NB4 (cell line): ENCODE results near the gene S100A3.

ENCODE experiments used
- DNase-seq: peaks from one replicate; pipeline ENCODE4 v3.0.0; 2010; ENCODE audit warnings: low read depth
- H3K4me3 ChIP-seq: one replicate; pipeline ENCODE4 v1.5.1; 2011; ENCODE audit warnings: mild to moderate bottlenecking, low read depth, low read length, moderate library complexity
- MAX ChIP-seq: IDR thresholded peaks from 2 replicates; pipeline ENCODE4 v1.6.1; 2011; ENCODE audit warnings: low read depth, low read length
- MYC ChIP-seq: IDR thresholded peaks from 2 replicates; pipeline ENCODE4 v1.6.1; 2011; ENCODE audit warnings: low read depth, low read length
- POLR2A ChIP-seq: IDR thresholded peaks from 2 replicates; pipeline ENCODE4 v1.6.1; 2011; ENCODE audit warnings: mild to moderate bottlenecking; ENCODE audit not compliant: insufficient read length; ENCODE audit errors: extremely low read depth
- TF ChIP-seq, protein P1 (sequence below): IDR thresholded peaks from one replicate; pipeline ENCODE4 v1.5.1; 2012; ENCODE audit warnings: low read depth, low read length

The S100A3 gene

DNA sequence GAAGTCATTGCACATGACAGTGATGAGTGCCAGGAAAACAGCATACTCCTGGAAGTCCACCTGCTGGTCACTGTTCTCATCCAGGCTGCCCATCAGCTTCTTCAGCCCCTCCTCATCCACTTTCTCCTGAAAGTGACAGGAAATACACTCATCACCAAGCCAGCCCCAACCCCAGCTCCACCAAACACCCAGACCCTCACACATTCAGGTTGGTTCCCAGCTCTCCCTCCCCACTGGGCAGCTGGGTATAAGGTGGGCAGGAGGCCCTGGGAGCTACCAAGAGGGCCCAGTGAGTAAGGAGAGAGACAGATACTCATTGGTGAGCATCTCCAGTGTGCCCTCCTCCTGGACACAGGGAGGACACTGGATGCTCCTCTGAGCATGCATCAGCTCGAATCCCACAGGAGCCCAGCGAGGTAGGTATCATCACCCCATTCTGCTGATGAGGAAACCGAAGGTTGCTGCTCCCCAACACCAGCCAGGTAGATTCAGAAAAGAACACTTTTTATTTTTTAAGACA lies 12.5 kb upstream of the S100A3 start:
- no peak for DNase-seq
- TF ChIP-seq, protein P1, sequence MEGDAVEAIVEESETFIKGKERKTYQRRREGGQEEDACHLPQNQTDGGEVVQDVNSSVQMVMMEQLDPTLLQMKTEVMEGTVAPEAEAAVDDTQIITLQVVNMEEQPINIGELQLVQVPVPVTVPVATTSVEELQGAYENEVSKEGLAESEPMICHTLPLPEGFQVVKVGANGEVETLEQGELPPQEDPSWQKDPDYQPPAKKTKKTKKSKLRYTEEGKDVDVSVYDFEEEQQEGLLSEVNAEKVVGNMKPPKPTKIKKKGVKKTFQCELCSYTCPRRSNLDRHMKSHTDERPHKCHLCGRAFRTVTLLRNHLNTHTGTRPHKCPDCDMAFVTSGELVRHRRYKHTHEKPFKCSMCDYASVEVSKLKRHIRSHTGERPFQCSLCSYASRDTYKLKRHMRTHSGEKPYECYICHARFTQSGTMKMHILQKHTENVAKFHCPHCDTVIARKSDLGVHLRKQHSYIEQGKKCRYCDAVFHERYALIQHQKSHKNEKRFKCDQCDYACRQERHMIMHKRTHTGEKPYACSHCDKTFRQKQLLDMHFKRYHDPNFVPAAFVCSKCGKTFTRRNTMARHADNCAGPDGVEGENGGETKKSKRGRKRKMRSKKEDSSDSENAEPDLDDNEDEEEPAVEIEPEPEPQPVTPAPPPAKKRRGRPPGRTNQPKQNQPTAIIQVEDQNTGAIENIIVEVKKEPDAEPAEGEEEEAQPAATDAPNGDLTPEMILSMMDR: no peak
- TF ChIP-seq MYC (no peak), POLR2A (no peak), MAX (no peak)
- no peak overlapping the region for H3K4me3 ChIP-seq

DNA sequence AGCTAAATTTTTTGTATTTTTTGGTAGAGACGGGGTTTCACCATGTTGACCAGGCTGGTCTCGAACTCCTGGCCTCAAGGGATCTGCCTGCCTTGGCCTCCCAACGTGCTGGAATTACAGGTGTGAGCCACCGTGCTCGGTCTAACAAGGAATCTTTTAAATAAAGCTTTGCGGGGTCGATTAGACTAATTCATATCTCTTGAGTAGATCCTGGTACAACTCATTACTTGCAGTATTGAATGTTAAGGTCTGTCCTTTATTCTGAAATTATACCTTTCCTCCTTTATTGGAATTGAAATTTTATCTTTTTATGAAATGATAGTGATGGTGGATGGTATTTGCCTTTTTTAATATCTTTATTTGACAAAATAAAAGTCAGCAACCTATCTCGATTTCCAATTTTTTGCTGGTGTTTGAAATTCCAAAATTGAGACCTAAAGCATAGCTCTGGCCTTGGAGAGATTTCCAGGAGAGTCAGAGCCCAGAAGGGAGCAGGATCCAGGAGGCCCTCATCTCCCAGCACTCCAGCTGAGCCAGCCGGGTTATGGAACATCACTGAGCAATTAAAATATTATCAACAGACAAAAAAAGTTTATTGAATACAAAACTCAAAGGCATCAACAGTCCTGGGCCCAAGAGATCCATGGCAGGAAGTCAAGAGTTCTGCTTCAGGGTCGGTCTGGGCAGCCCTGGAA lies 11.9 kb upstream of the S100A3 start:
- H3K4me3 ChIP-seq: no peak overlapping the region
- no peak for DNase-seq
- no peak for TF ChIP-seq MYC
- no peak for TF ChIP-seq POLR2A
- TF ChIP-seq MAX: no peak
- TF ChIP-seq, protein P1: no peak

DNA sequence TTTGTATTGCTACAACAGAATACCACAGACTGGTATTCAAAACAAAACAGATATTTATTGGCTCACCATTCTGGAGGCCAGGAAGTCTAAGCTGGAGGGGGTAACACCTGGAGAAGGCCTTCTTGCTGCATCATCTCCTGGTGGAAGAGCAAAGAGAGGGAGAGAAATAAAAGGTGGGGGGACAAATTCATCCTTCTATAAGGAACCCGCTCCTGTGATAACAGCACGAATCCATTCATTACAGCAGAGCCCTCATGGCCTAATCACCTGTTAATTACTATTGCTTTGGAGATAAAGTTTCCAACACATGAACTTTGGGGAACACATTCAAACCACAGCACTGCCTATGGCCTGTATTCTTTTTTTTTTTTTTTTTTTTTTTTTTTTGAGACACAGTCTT lies 11.2 kb upstream of the S100A3 start:
- TF ChIP-seq, protein P1: no peak
- no peak for TF ChIP-seq MYC
- TF ChIP-seq POLR2A: no peak
- no peak for TF ChIP-seq MAX
- no peak for DNase-seq
- no peak overlapping the region for H3K4me3 ChIP-seq

DNA sequence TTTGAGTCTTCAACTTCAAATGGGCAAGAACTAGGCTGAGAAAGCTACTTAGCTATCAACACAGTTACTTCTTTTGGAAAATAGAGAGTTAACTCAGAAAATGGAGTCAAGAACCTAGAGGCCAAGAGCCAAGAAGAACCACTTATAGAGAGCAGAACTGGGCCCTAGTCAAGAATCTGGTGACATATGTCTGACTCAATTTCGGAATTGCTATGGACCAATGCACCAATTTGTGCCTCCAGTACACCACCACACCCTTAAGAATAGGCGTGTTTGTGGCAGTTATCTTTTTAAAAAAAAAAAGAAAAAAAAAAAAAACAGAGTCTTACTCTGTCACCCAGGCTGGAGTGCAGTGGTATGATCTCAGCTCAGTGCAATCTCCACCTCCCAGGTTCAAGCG lies 8.8 kb upstream of the S100A3 start:
- no peak for DNase-seq
- TF ChIP-seq, protein P1: no peak
- no peak for TF ChIP-seq MAX
- no peak for TF ChIP-seq MYC
- TF ChIP-seq POLR2A: no peak
- no peak overlapping the region for H3K4me3 ChIP-seq

GRCh38 chr1:153556348-153556747 lies 7.3 kb upstream of the S100A3 start:
- no peak for TF ChIP-seq POLR2A
- no peak for TF ChIP-seq MAX
- TF ChIP-seq, protein P1: no peak
- no peak for TF ChIP-seq MYC
- DNase-seq: no peak
- H3K4me3 ChIP-seq: no peak overlapping the region
